Naive thymus-derived CD8-positive, alpha-beta T cell (primary cell): ENCODE measurements around the gene IQGAP3. TPM values are rescaled to one million over a fixed set of nuclear protein-coding genes. Genes with fewer than 3 reads are reported as not detected.

Experiments
- ATAC-seq, 2 donors: fragments of 150-1000 bp; cut with Tn5 transposase in 1 of 2; sonication (Bioruptor Pico), chemical (Tn5 transposase) in 1 of 2; 1 replicate in 1 of 2; 2 replicates in 1 of 2; pipeline ENCODE4 v1.10.0; 2021; ENCODE audit warnings: mild to moderate bottlenecking in 2 of 2, moderate library complexity in 2 of 2
- POLR2A ChIA-PET: fragments of 350-600 bp; sonication (Branson Sonifier 250); formaldehyde crosslinking; loops from one replicate; lab custom pipeline; 2021; ENCODE audit warnings: antibody characterized with exemption; lab: Charles Lee
- DNase-seq, 10 donors: peaks; one replicate each; pipeline versions ENCODE4 v3.0.0 to v3.0.0-alpha.2; 2020 to 2022
- H3K27ac Mint-ChIP-seq, 10 donors: one replicate each; pipeline ENCODE4 v1.8.0; 2020 to 2022; ENCODE audit warnings: mild to moderate bottlenecking in 10 of 10, mixed read lengths in 10 of 10, moderate library complexity in 4 of 10, inconsistent platforms in 1 of 10
- H3K27me3 Mint-ChIP-seq, 5 donors: one replicate each; pipeline ENCODE4 v1.8.0; 2021 to 2022; ENCODE audit warnings: mixed read lengths in 5 of 5
- H3K36me3 Mint-ChIP-seq, 3 donors: one replicate each; pipeline ENCODE4 v1.8.0; 2020 to 2022; ENCODE audit warnings: mixed read lengths in 3 of 3, mild to moderate bottlenecking in 2 of 3, inconsistent platforms in 1 of 3
- H3K4me1 Mint-ChIP-seq, 4 donors: one replicate each; pipeline ENCODE4 v1.8.0; 2021 to 2022; ENCODE audit warnings: mixed read lengths in 4 of 4
- H3K4me3 Mint-ChIP-seq, 10 donors: one replicate each; pipeline ENCODE4 v1.8.0; 2020 to 2022; ENCODE audit warnings: mild to moderate bottlenecking in 10 of 10, mixed read lengths in 10 of 10, moderate library complexity in 6 of 10, inconsistent platforms in 1 of 10
- H3K9me3 Mint-ChIP-seq, 9 donors: one replicate each; pipeline ENCODE4 v1.8.0; 2020 to 2022; ENCODE audit warnings: mixed read lengths in 9 of 9, mild to moderate bottlenecking in 3 of 9, inconsistent platforms in 1 of 9, moderate library complexity in 1 of 9
- polyA plus RNA-seq, 3 donors: library from polyadenylated mRNA; unstranded; fragments of 300-500 nt; fragmentation: Illumina TruSeq; gene quantifications; one replicate each; pipeline ENCODE4 v1.2.3, GENCODE V29; 2021
- total RNA-seq, 8 experiments: library from RNA in 2 of 8; stranded (reverse) in 2 of 8; gene quantifications; one replicate each; pipeline ENCODE4 v1.2.3 and lab custom pipeline; 2021 to 2026

The IQGAP3 gene
- total and polyA plus RNA-seq, 5 experiments from 2014 or later, result 0.08 TPM; not detected in 4

GRCh38 chr1:156582388-156583017, 10.1 kb upstream of the IQGAP3 start:
- peaks cover 0 to 10% (median 8%) of the 10 kb centered on the region in 3 donors for H3K36me3 Mint-ChIP-seq
- H3K27ac Mint-ChIP-seq, result peak overlapping the region; percentile 91 to 100 (median 98)
- DNase-seq (peak in 5 of 10 donors; percentile 7 to 44 (median 29)), ATAC-seq (peak; percentile 37 to 49)
- H3K27me3 Mint-ChIP-seq, result no peaks in the 10 kb centered on the region
- no peaks in the 10 kb centered on the region for H3K9me3 Mint-ChIP-seq
- H3K4me3 Mint-ChIP-seq, result peak overlapping the region; percentile 95 to 99 (median 97)
- POLR2A ChIA-PET, result interaction anchor here (0.5 to 6.2 kb wide), 15 partner anchors 10 to 158 kb away, joined by 3 to 163 read pairs (median 6); partner anchors contain the start of genes GPATCH4, IQGAP3, MEF2D and METTL25B
- peaks cover 25 to 58% (median 42%) of the 10 kb centered on the region in 4 donors for H3K4me1 Mint-ChIP-seq

GRCh38 chr1:156581661-156582387, 9.5 kb upstream of the IQGAP3 start:
- Mint-ChIP-seq H3K27me3 (no peaks in the 10 kb centered on the region), H3K9me3 (no peaks in the 10 kb centered on the region), H3K27ac (peak overlapping the region; percentile 91 to 100 (median 98)), H3K4me3 (peak overlapping the region; percentile 95 to 99 (median 97)), H3K4me1 (peaks cover 24 to 58% (median 42%) of the 10 kb centered on the region in 4 donors), H3K36me3 (peaks cover 0 to 10% (median 8%) of the 10 kb centered on the region in 3 donors)
- ATAC-seq (peak; percentile 90 to 93), DNase-seq (peak; percentile 51 to 81 (median 64))
- POLR2A ChIA-PET, result interaction anchor here (0.5 to 6.2 kb wide), 18 partner anchors 10 to 159 kb away, joined by 3 to 163 read pairs (median 3); partner anchors contain the start of genes GPATCH4, IQGAP3, MEF2D and METTL25B

GRCh38 chr1:156579472-156579871, 7.1 kb upstream of the IQGAP3 start, which contains the start of gene TTC24:
Gene TTC24 (plus strand): TSS chr1:156579723. CDS start chr1:156581365, 1,642 bp downstream.
- Mint-ChIP-seq H3K4me3 (peak within 1 kb of the TSS in 2 of 10 donors; percentile 20 to 32), H3K27me3 (peaks cover 0 to 4% (median 0%) of the 10 kb centered on the region in 5 donors), H3K9me3 (no peaks in the 10 kb centered on the region), H3K36me3 (peaks cover 0 to 3% (median 0%) of the 10 kb centered on the region in 3 donors), H3K4me1 (peaks cover 20 to 44% (median 34%) of the 10 kb centered on the region in 4 donors), H3K27ac (peak within 1 kb of the TSS in 7 of 10 donors; percentile 2 to 99 (median 60))
- DNase-seq, result no peak
- POLR2A ChIA-PET, result interaction anchor here (0.6 to 6.2 kb wide), 6 partner anchors 12 to 379 kb away, joined by 3 to 163 read pairs (median 4); partner anchors contain the start of genes MEF2D and NAXE
- no peak for ATAC-seq

- POLR2A ChIA-PET, result interaction anchor here (0.6 to 6.2 kb wide), 4 partner anchors 13 to 76 kb away, joined by 3 to 163 read pairs (median 4); partner anchors contain the start of gene MEF2D
- H3K27ac Mint-ChIP-seq, result peak overlapping the region in 3 of 10 donors; percentile 20 to 81 (median 58)
Observed at GRCh38 chr1:156578055-156578454, 5.7 kb upstream of the IQGAP3 start.

GRCh38 chr1:156577550-156577949, 5.2 kb upstream of the IQGAP3 start:
- no peaks in the 10 kb centered on the region for H3K9me3 Mint-ChIP-seq
- POLR2A ChIA-PET, result interaction anchor here (0.6 kb wide), 1 partner anchor 149 kb away, joined by 4 read pairs; no protein-coding TSS in a partner anchor
- H3K36me3 Mint-ChIP-seq, result peaks cover 0 to 3% (median 0%) of the 10 kb centered on the region in 3 donors
- DNase-seq, result no peak
- peaks cover 5 to 12% (median 10%) of the 10 kb centered on the region in 5 donors for H3K27me3 Mint-ChIP-seq
- H3K4me3 Mint-ChIP-seq, result no peak overlapping the region
- no peak for ATAC-seq
- peak overlapping the region in 1 of 10 donors; percentile 58 for H3K27ac Mint-ChIP-seq
- peaks cover 20 to 32% (median 23%) of the 10 kb centered on the region in 4 donors for H3K4me1 Mint-ChIP-seq

More at GRCh38 chr1:156578055-156578454, 5.7 kb upstream of the IQGAP3 start:
- ATAC-seq, result no peak
- H3K36me3 Mint-ChIP-seq, result peaks cover 0 to 3% (median 0%) of the 10 kb centered on the region in 3 donors
- no peak for DNase-seq
- H3K4me1 Mint-ChIP-seq, result peaks cover 20 to 32% (median 23%) of the 10 kb centered on the region in 4 donors
- peaks cover 1 to 7% (median 5%) of the 10 kb centered on the region in 5 donors for H3K27me3 Mint-ChIP-seq
- H3K9me3 Mint-ChIP-seq, result no peaks in the 10 kb centered on the region
- H3K4me3 Mint-ChIP-seq, result no peak overlapping the region

- DNase-seq (no peak), ATAC-seq (no peak)
- H3K36me3 Mint-ChIP-seq, result no peaks in the 10 kb centered on the region
- H3K27me3 Mint-ChIP-seq, result peaks cover 16 to 37% (median 28%) of the 10 kb centered on the region in 5 donors
- POLR2A ChIA-PET, result interaction anchor here (0.7 to 1.3 kb wide), 3 partner anchors 23 to 114 kb away, joined by 5 read pairs; no protein-coding TSS in a partner anchor
- H3K4me1 Mint-ChIP-seq, result peaks cover 14 to 21% (median 19%) of the 10 kb centered on the region in 4 donors
- no peaks in the 10 kb centered on the region for H3K9me3 Mint-ChIP-seq
- no peak overlapping the region for H3K4me3 Mint-ChIP-seq
- H3K27ac Mint-ChIP-seq, result peak overlapping the region in 1 of 10 donors; percentile 25
Observed at GRCh38 chr1:156574039-156574633, 1.8 kb upstream of the IQGAP3 start.

- no peak for DNase-seq
- Mint-ChIP-seq H3K9me3 (no peaks in the 10 kb centered on the region), H3K4me3 (peak overlapping the region; percentile 72 to 92 (median 88)), H3K27ac (peak overlapping the region in 6 of 10 donors; percentile 38 to 93 (median 76)), H3K36me3 (no peaks in the 10 kb centered on the region), H3K27me3 (peaks cover 16 to 37% (median 28%) of the 10 kb centered on the region in 5 donors), H3K4me1 (peaks cover 12 to 20% (median 17%) of the 10 kb centered on the region in 4 donors)
- POLR2A ChIA-PET, result interaction anchor here (1.0 to 2.5 kb wide), 3 partner anchors 10 to 71 kb away, joined by 3 to 12 read pairs (median 9); no protein-coding TSS in a partner anchor
- no peak for ATAC-seq
Observed at GRCh38 chr1:156572663-156573018, 276 bp upstream of the IQGAP3 start.

- Mint-ChIP-seq H3K4me1 (peaks cover 12 to 20% (median 17%) of the 10 kb centered on the region in 4 donors), H3K36me3 (no peaks in the 10 kb centered on the region), H3K27me3 (peaks cover 16 to 37% (median 28%) of the 10 kb centered on the region in 5 donors), H3K9me3 (no peaks in the 10 kb centered on the region), H3K27ac (no peak overlapping the region), H3K4me3 (peak overlapping the region in 6 of 10 donors; percentile 23 to 92 (median 42))
- POLR2A ChIA-PET, result interaction anchor here (0.6 to 2.5 kb wide), 5 partner anchors 11 to 613 kb away, joined by 3 to 12 read pairs (median 5); no protein-coding TSS in a partner anchor
- no peak for ATAC-seq
- DNase-seq, result no peak
Observed at GRCh38 chr1:156571261-156571852, 1.0 kb downstream of the IQGAP3 start.

GRCh38 chr1:156566436-156566835, 5.9 kb downstream of the IQGAP3 start:
- DNase-seq, result no peak
- H3K36me3 Mint-ChIP-seq, result no peaks in the 10 kb centered on the region
- no peak for ATAC-seq
- H3K4me3 Mint-ChIP-seq, result no peak overlapping the region
- H3K27ac Mint-ChIP-seq, result no peak overlapping the region
- no peaks in the 10 kb centered on the region for H3K9me3 Mint-ChIP-seq
- H3K4me1 Mint-ChIP-seq, result peaks cover 0 to 5% (median 3%) of the 10 kb centered on the region in 4 donors
- peaks cover 7 to 16% (median 11%) of the 10 kb centered on the region in 5 donors for H3K27me3 Mint-ChIP-seq
- POLR2A ChIA-PET, result interaction anchor here (1.9 kb wide), 1 partner anchor 66 kb away, joined by 10 read pairs; the partner anchor contains the start of gene MEF2D

GRCh38 chr1:156565519-156565918, 6.8 kb downstream of the IQGAP3 start:
- DNase-seq (no peak), ATAC-seq (no peak)
- Mint-ChIP-seq H3K27me3 (peaks cover 0 to 9% (median 5%) of the 10 kb centered on the region in 5 donors), H3K4me1 (no peaks in the 10 kb centered on the region), H3K9me3 (no peaks in the 10 kb centered on the region), H3K36me3 (no peaks in the 10 kb centered on the region), H3K4me3 (no peak overlapping the region), H3K27ac (peak overlapping the region in 1 of 10 donors; percentile 4)
- POLR2A ChIA-PET, result interaction anchor here (1.9 kb wide), 1 partner anchor 65 kb away, joined by 10 read pairs; the partner anchor contains the start of gene MEF2D

GRCh38 chr1:156560585-156561163, 11.7 kb downstream of the IQGAP3 start:
- ATAC-seq (no peak), DNase-seq (no peak)
- Mint-ChIP-seq H3K36me3 (no peaks in the 10 kb centered on the region), H3K9me3 (no peaks in the 10 kb centered on the region), H3K27me3 (no peaks in the 10 kb centered on the region), H3K4me1 (no peaks in the 10 kb centered on the region), H3K4me3 (no peak overlapping the region), H3K27ac (no peak overlapping the region)
- POLR2A ChIA-PET, result no interaction called here
